Measurements from ENCODE around the gene NKTR.

Gene NKTR

GRCh38 chr3:42694366-42694765 lies 93.9 kb downstream of the NKTR start:
- DNase-seq (ENCODE audit: low read depth in 2 of 2) = no peak

GRCh38 chr3:42696356-42697288 lies 96.1 kb downstream of the NKTR start:
- no peak for DNase-seq (ENCODE audit: low read depth in 2 of 2)

DNA sequence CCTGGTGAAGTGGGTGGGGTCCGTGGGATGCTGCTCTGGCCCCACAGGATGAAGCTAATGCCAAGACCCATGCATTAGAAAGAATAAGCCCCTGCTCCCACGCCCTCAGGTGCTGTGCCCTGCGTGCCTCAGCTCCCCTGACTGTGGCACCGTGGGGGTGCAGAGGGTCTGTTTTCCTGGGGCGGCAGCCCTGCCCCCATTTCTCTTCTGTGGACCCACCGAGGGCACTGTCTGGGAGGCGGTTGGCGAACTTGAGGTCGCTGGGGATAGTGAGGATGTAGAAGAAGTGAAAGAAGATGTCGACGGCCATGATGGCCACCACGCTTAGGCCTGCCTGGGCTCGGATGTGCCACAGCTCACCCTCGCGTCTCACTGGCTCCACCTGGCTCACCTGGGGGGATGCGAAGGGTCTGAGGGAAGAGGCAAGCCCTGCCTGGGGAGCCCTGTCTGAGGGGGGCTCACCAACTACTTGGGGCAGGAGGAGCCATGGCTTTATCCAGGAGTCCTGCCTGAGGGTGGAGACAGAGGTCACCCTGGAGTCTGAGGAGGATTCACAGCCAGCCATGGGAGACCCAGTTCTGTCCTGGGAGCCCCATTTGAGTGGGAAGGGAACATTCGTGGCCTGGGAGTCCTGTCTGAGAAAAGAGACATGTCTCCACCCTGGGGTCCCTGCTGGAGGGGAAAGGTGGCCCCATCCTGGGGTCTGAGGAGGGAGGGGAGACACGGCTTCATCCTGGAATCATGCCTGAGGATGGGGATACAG lies 97.0 kb downstream of the NKTR start:
- no peak for DNase-seq (ENCODE audit: low read depth in 2 of 2)

Data from stimulated activated CD4-positive, alpha-beta T cell treated with anti-CD3 and anti-CD28 coated beads, Interleukin-1b, Interleukin-23, amount 100 ng/mL, for 4 hours (primary cell).